HG03457 (cell line): Measurements from ENCODE around the gene RELB.
"Not testable (repeated sequence)": the region's sequence is repeated elsewhere in the genome, so short reads cannot be mapped to it uniquely, and the experiment has no call there.

Experiments used
- ATAC-seq: cut with Tn5 transposase; IDR thresholded peaks from one replicate; pipeline ENCODE4 v1.9.1; 2021; ENCODE audit warnings: moderate number of reproducible peaks; ENCODE audit not compliant: unreplicated experiment

Gene RELB

DNA sequence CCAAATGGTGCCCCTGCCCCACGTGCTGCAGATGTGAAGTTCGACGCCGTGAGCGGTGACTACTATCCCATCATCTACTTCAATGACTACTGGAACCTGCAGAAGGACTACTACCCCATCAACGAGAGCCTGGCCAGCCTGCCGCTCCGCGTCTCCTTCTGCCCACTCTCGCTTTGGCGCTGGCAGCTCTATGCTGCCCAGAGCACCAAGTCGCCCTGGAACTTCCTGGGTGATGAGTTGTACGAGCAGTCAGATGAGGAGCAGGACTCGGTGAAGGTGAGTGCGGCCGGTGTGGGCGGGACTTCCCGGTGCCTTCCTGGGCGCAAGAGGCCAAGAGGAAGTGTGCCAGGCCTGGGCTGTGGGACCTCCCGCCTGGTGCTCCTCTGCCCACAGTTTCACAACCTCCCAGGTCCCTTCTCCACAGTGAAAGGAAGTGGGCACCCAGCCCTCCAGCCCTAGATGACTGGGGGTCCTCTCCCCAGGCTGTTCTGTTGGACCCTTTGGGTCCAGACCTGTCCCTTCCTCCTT is 14.1 kb upstream of the RELB start:
- no peak for ATAC-seq

DNA sequence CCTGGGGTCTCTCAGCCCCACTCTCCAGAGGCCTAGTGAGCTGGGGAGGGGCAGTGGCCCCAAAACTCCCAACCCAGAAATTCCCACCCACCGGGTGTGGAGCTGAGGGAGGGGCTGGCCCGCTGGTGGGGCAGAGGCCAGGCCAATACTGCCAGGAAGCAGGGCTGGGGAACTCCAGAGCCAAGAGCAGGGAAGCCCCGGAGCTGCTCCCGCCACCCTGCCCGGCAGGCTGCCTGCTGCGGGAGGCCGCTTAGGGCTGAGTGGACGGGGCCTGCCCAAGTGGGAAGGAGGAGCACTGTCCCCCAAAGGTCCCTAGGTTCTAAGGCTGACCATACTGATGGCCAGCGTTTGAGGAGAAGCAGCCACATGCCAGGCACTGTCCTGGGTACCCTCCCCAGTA is 13.0 kb upstream of the RELB start:
- ATAC-seq: no peak

DNA sequence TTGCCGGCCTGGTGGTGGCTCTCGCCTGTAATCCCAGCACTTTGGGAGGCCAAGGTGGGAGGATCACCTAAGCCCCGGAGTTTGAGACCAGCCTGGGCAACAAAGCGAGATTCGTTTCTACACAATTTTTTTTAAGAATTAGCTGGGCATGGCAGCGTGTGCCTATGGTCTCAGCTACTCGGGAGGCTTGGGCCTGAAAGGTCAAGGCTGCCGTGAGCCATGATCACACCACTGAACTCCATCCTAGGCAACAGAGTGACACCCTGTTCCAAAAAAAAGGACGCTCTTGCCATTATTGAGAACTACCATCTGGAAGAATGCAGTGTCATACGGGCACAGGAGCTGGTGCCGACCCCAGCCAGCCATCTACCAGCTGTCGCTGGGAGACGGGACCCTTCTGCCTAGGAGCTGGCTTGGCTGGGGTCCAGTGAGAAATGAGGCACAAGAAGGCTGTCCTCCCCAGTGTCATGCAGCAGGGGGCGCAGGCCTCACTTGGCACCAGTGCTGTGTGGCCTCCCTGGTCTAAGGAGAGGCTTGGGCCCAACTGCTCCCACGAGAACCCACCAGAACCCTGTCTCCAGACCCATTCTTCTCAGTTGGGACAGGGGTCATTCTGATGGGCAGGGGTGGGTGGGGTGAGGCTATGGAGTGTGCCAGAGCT is 12.2 kb upstream of the RELB start:
- no peak for ATAC-seq

DNA sequence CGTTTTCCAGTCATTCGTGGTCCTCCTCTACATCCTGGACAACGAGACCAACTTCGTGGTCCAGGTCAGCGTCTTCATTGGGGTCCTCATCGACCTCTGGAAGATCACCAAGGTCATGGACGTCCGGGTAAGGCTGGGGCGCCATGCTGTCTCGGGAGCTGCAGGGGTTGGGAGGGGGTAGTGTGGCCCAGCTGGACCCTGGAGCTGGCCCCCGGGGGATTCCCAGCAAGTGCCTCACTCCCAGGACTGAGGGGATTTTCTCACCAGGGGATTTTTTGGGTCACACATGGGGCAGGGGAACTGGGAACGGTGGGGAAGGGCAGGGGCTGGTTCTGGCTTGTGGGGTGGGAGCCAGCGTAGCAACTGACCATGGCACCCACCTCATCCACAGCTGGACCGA is 10.8 kb upstream of the RELB start:
- ATAC-seq: no peak

DNA sequence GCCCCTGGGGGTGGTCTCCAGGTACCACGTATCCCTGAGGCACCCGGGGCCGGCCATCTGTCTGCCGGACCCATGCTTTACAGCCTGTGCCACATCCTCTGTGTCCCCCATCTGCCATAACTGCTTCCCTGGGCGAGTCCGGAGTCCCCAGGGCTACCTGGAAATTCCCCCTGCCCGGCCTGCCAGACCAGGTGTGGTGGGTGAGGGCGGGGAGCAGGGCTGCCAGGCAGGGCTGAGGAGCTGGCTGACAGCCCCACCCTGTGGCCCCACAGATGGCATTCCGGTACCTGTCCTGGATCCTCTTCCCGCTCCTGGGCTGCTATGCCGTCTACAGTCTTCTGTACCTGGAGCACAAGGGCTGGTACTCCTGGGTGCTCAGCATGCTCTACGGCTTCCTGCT is 10.3 kb upstream of the RELB start:
- ATAC-seq: no peak

DNA sequence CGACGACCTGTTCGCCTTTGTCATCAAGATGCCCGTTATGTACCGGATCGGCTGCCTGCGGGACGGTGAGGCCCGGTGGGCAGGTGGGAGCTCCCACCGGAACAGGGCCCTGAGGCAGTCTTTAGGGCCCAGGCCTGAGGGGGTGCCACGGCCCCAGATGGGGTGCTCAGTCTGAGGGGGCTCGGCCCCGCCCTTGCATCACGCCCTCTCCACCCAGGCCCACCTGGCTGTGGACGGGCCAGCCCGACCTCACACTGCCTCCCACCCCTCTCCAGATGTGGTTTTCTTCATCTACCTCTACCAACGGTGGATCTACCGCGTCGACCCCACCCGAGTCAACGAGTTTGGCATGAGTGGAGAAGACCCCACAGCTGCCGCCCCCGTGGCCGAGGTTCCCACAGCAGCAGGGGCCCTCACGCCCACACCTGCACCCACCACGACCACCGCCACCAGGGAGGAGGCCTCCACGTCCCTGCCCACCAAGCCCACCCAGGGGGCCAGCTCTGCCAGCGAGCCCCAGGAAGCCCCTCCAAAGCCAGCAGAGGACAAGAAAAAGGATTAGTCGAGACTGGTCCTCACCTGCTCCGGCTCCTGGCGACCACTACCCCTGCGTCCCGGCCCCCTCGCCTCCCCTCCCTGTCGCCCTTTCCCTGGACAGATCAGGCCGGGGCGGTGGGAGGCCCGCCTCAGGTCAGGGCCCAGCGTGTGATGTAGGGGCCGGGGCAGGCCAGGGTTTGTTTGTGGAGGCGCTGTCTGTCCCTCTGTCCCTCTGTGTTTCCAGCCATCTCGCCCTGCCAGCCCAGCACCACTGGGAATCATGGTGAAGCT is 8.7 kb upstream of the RELB start:
- ATAC-seq: no peak

DNA sequence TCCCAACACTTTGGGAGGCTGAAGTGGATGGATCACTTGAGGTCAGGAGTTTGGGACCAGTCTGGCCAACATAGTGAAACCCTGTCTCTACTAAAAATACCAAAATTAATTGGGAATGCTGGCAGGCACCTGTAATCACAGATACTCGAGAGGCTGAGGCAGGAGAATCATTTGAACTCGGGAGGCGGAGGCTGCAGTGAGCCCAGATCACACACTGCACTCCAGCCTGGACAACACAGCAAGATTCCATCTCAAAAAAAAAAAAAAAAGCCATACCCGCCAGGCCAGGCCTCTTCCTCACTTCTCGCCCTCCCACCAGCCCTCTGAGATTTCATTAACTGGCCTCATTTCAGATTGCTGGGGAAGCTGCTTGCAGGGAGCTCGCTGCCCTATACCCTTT is 7.7 kb upstream of the RELB start:
- ATAC-seq: no peak

DNA sequence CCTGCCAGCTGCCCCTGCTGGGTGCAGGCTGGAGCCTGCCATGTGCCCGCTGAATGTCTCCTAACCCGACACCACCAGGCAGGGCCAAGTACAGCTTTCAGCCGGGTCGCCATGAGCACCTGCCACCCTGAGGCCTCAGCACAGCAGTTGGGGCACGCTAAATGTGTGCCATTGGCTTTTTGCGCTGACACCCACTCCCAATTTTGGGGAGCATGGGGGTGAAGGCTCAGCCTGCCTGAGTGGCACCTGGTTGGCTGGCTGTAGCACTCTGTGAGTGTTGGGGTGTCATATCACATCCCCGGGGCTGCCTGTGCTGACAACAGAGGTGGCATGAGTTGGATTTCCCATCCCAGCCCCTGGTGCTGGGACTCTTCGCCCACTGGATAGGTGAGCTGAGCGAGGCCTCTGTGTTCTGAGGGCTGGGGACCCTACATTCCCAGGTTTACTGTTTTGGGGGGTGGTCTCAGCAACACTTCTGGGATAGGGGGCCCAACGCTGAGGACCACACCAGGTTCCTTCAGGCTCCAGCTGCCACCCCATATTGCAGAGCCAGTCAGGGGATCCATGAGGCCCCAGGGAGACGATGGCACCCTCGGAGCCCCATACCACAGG is 7.2 kb upstream of the RELB start:
- no peak for ATAC-seq

DNA sequence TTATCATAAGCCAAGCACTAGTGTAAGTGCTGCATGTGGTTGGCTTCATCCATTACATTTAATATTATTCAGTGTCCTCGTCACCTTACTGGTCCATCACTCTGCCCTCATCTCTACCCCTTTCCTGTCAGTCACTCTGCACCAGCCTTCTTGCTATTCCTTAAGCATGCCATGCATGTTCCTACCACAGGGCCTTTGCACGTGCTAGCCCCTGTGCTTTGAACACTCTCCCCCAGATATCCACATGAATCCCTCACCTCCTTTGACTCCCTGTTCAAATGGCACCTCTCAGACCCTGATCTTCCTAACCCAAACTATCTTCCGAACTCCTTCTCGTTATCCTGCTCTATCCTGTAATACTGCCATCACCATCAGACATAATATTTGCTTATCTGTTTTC is 3.2 kb upstream of the RELB start:
- no peak for ATAC-seq

DNA sequence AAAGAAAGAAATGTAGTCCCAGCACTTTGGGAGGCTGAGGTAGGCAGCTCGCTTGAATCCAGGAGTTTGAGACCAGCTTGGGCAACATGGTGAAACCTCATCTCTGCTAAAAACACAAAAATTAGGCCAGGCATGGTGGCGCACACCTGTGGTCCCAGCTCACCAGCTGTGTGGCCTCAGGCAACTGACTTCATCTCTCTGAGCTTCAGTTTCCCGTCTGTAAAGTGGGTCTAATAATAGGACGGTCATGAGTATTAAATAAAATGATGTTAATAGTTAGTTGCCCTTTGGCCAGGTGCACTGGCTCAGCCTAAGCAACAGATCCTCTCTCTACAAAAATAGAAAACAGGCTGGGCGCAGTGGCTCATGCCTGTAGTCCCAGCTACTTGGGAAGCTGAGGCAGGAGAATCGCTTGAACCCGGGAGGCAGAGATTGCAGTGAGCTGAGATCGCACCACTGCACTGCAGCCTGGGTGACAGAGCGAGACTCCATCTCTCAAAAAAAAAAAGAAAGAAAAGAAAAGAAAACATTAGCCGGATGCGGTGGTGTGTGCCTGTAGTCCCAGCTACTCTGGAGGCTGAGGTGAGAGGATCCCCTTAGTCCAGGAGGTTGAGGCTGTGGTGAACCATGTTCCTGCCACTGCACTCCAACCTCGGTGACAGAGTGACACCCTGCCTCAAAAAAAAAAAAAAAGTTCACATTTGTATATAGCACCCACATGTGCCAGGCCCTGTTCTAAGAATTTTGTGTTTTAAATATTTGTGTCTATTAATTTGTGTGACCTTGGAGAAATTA is 1.9 kb upstream of the RELB start:
- not testable (repeated sequence) for ATAC-seq

DNA sequence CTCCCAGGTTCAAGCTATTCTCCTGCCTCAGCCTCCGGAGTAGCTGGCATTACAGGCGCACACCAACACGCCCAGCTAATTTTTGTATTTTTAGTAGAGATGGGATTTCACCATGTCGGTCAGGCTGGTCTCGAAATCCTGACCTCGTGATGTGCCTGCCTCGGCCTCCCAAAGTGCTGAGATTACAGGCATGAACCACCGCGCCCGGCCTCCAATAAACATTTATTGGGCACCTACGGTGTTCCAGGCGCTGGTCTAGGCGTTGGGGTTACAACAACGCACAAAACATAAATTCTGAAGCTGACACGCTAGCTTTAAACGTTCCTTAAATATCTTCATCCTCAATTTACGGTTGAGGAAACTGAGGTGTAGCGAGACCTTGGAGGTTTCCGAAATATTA is 599 bp upstream of the RELB start:
- not testable (repeated sequence) for ATAC-seq

DNA sequence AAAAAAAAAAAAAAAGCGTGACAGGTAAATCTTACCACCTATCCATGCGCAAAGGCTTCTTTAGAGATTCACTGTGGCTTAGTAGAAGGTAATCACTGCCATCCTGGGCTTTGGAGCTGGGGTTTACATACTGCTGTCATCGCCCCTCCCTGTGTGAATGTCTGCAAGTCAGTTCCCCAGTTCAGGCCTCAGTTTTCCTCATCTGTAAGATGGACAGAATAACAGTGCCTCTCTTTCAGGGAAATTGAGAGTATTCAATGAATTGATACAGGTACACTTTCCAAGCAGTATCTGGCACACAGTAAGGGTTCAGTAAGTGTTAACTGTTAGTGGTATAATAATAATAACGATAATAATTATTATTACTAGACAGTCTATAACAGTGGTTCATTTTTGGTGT is 2.2 kb downstream of the RELB start:
- ATAC-seq: no peak

DNA sequence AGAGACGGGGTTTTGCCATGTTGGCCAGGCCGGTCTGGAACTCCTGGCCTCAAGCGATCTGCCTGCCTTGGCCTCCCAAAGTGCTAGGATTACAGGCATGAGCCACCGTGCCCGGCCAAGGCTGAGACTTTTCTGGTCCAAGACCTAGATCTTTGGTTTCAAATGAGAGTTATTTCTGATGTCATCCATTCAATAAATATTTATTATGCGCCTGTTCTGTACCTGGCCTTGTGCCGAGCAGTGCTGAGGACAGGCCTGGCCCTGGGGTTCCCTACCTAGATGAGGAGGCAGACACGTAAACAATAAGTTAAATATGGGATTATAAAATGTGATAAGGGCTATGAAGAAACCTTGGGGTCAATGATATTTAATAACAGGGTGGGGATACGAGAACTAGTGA is 4.5 kb downstream of the RELB start:
- no peak for ATAC-seq

DNA sequence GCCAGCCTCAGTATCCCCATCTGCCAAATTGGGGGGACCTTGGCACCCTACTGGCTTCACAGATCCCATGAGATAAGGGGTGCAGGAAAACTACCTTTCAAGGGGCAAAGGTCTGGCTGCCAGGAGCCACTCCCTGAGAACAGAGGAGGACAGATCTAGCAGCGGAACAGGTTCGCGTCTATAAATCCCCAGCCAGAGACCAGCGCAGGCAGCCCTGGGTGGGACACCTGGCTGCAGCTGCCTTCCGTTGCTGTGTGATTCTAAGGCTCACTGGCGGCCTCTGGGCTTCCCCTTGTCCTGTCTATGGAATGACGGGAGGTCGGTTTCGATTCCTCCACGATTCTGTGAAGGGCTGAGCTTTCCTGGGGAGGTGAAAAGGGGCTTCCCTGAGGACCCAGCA is 7.3 kb downstream of the RELB start:
- ATAC-seq: no peak

DNA sequence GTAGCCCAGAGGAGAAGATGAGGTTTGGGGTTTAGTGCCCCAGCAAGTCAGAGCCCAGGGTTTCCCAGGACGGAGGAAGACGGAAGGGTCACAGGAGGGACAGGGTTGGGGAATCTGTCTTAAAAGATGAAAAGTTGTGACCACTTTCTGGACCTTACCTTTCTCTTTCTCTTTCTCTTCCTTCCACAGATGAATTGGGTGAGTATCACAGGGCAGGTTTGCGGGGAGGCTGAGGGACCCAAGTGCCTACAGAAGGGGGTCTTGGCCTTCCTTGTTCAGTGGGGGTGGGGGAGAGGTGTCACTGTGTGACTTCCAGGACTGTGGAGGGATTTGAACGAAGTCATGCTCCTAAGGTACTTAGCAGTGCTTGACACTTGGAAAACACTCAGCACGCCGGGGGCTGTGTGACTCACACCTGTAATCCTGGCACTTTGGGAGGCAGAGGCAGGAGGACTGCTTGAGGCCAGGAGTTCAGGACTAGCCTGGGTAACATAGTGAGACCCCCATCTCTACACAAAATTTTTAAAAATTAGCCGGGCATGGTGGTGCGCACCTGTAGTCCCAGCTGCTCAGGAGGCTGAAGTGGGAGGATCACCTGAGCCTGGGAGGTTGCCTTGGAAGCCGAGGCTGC is 8.5 kb downstream of the RELB start:
- ATAC-seq: no peak

DNA sequence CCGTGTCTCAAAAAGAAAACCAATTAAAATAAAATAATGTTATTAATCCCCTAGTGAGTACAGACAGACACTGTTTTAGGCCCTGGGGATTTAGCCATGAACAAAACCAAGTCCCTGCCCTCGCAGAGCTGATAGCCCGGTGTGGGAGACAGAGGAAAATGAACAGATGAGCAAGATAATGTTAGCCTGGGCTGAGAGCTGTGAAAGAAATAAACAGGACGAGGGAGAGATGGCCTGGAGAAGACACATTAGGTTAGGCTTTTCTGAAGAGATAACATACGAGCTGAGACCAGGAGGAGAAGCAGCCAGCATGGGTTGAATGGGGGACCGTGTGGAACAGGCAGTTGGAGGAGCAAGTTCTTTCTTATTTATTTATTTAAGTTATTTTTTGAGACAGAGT is 9.0 kb downstream of the RELB start:
- no peak for ATAC-seq

DNA sequence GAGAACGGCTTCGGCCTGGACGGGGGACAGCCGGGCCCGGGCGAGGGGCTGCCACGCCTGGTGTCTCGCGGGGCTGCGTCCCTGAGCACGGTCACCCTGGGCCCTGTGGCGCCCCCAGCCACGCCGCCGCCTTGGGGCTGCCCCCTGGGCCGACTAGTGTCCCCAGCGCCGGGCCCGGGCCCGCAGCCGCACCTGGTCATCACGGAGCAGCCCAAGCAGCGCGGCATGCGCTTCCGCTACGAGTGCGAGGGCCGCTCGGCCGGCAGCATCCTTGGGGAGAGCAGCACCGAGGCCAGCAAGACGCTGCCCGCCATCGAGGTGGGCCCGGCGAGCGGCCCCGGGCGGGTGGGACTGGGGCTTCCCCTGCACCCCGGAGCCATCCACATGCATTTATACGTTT is 10.7 kb downstream of the RELB start:
- ATAC-seq: no peak

DNA sequence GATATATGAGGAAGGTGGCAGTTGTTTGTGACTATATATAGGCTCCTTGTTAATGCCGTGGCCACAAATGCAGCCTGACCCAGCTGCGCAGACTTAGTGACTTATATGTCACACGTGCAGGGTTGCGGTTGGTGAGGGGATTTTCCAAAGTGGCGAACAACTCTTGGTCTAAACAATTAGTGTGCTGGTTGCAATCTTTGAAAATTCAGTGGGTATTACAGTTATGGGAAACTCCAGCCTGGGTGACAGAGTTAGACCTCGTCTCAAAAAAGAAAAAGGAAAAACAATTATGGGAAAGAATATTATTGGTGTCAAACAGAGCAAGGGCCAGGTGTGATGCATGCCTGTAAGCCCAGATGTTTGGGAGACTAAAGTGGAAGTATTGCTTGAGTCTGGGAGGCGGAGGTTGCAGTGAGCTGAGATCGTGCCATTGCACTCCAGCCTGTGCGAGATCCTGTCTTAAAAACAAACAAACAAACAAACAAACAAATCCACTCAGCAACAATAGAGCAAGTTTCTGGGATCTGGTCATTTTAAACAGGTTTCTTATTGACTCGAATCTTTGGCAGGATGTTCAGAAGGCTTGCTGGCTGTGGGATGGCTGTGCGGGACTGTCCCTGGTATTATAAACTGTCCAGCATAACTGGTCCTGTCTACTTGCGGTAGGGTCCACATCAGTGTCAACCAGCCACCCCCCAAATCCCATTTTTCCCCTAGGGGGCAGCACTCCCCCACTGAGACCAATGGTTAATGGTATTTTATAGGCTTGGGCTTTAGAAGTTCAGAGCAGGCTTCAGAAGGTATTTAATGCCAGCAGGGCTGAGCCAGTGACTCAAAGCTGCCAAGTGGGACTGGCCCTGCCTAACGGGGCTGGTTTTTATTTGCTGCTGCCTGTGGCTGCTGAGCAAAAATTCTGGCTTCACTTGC is 15.4 kb downstream of the RELB start:
- ATAC-seq: peak; percentile 57

DNA sequence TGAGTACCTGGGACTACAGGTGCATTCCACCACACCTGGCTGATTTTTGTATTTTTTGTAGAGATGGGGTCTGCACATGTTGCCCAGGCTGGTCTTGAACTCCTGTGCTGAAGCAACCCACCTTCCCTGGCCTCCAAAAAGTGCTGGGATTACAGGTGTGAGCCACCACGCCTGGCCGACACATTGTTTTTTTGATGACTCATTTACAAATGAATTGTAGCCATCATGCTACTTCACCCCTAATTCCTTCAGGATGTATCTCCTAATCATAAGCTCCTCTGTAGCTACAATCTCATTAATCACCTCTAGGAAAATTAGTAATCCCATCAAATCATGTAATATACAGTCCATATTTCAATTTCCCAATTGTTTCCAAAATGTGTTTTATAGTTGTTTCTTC is 17.9 kb downstream of the RELB start:
- no peak for ATAC-seq

DNA sequence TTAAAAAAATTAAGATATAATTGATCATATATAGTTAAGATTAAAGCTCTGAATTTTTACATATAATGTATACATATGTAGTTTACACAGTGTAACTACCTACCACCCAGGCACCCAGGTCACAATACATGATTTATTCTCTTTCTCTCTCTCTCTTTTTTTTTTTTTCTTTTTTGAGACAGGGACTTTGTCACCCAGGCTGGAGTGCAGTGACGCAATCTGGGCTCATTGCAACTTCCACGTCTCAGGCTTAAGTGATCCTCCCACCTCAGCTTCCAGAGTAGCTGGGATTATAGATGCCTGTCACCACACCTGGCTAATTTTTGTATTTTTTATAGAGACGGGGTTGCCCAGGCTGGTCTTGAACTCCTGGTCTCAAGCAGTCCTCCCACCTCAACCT is 18.8 kb downstream of the RELB start:
- no peak for ATAC-seq
